Smooth muscle cell (in vitro differentiated cells): ENCODE results near the gene CLDN19. TPM values are rescaled to one million over a fixed set of nuclear protein-coding genes. Genes with fewer than 3 reads are reported as not detected.

Source experiments
- DNase-seq: peaks from one replicate; lab custom pipeline; 2025; ENCODE audit not compliant: unreplicated experiment; lab: John Stamatoyannopoulos, UW
- H2AFZ ChIP-seq: fragments of 200-600 bp; sonication (generic); 2 replicates; pipeline ENCODE4 v1.6.0; 2016; ENCODE audit warnings: antibody characterized with exemption, low read depth, mild to moderate bottlenecking
- H3F3A ChIP-seq: fragments of 200-600 bp; sonication (generic); 2 replicates; pipeline ENCODE4 v1.6.0; 2017; ENCODE audit warnings: antibody characterized with exemption, low read depth
- H3K27ac ChIP-seq: fragments of 200-600 bp; sonication (generic); 2 replicates; pipeline ENCODE4 v1.5.1; 2016; ENCODE audit warnings: low read depth, mild to moderate bottlenecking
- H3K27me3 ChIP-seq: fragments of 200-600 bp; sonication (generic); 2 replicates; pipeline ENCODE4 v1.6.1; 2016; ENCODE audit warnings: low read depth, mild to moderate bottlenecking
- H3K36me3 ChIP-seq: fragments of 200-600 bp; sonication (generic); 2 replicates; pipeline ENCODE4 v1.5.1; 2016; ENCODE audit warnings: low read depth
- H3K4me1 ChIP-seq: fragments of 200-600 bp; sonication (generic); 2 replicates; pipeline ENCODE4 v1.5.1; 2016; ENCODE audit warnings: low read depth
- H3K4me2 ChIP-seq: fragments of 200-600 bp; sonication (generic); 2 replicates; pipeline ENCODE4 v1.6.0; 2016; ENCODE audit warnings: mild to moderate bottlenecking
- H3K4me3 ChIP-seq: fragments of 200-600 bp; sonication (generic); 2 replicates; pipeline ENCODE4 v1.5.1; 2016; ENCODE audit warnings: mild to moderate bottlenecking
- H3K79me2 ChIP-seq: fragments of 200-600 bp; sonication (generic); 2 replicates; pipeline ENCODE4 v1.6.0; 2016; ENCODE audit warnings: low read depth, mild to moderate bottlenecking
- H3K9ac ChIP-seq: fragments of 200-600 bp; sonication (generic); 2 replicates; pipeline ENCODE4 v1.6.0; 2016; ENCODE audit warnings: low read depth
- H3K9me3 ChIP-seq: fragments of 200-600 bp; sonication (generic); replicated peaks from 2 replicates; pipeline ENCODE4 v1.5.1; 2016; ENCODE audit warnings: low read depth
- H4K20me1 ChIP-seq: fragments of 200-600 bp; sonication (generic); 2 replicates; pipeline ENCODE4 v1.6.0; 2016; ENCODE audit warnings: low read depth
- WGBS: methylation state at CpG from one replicate; pipeline ENCODE4 v1.1.7; 2016; ENCODE audit warnings: low lambda C conversion rate; 5-methylcytosine and 5-hydroxymethylcytosine counted together
- polyA plus RNA-seq: library from polyadenylated mRNA; unstranded; fragments of >200 nt; fragmentation: Nextera tagmentation; extraction: Ambion mirVana; gene quantifications from 2 replicates; pipeline ENCODE4 v1.2.1, GENCODE V29; 2016
- total RNA-seq: library from RNA; depleted of rRNA; stranded (reverse); fragments of >200 nt; gene quantifications from 2 replicates; pipeline ENCODE4 v1.2.3, GENCODE V29; 2014
- TF ChIP-seq, protein P1 (sequence below): fragments of 200-600 bp; sonication (generic); IDR thresholded peaks from 2 replicates; pipeline ENCODE4 v1.5.1; 2017; ENCODE audit warnings: borderline replicate concordance, mild to moderate bottlenecking, antibody characterized with exemption; ENCODE audit not compliant: insufficient read depth, poor library complexity, severe bottlenecking

Gene CLDN19
- total and polyA plus RNA-seq, 2 experiments from 2014 or later, result 0.67 to 2.4 TPM

DNA sequence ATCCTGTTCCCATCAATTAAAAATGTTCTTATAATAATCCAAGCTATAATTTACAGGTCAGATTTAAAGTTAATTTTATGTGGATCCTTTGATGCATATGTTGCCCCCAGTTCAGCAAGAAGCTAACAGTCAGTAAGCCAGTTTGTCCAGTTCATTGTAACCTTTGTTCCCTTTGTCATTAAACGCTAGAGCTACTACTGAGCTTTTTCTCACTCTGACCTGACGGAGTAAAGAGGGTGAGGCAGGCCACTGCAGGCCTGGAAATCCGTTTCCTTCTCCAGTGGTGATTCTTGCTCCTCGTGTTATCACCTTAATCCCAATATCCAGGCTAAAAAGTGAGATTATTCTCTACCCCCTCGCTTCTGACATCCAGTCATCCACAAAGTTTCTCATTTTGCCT is 47.6 kb downstream of the CLDN19 start:
- H3K4me1 ChIP-seq, result peaks cover 19% of the 10 kb centered on the region
- peaks cover 90% of the 10 kb centered on the region for H3K79me2 ChIP-seq
- H3K27ac ChIP-seq, result peak overlapping the region; percentile 13
- no peak overlapping the region for H3K4me3 ChIP-seq
- no peaks in the 10 kb centered on the region for H3F3A ChIP-seq
- TF ChIP-seq, protein P1, sequence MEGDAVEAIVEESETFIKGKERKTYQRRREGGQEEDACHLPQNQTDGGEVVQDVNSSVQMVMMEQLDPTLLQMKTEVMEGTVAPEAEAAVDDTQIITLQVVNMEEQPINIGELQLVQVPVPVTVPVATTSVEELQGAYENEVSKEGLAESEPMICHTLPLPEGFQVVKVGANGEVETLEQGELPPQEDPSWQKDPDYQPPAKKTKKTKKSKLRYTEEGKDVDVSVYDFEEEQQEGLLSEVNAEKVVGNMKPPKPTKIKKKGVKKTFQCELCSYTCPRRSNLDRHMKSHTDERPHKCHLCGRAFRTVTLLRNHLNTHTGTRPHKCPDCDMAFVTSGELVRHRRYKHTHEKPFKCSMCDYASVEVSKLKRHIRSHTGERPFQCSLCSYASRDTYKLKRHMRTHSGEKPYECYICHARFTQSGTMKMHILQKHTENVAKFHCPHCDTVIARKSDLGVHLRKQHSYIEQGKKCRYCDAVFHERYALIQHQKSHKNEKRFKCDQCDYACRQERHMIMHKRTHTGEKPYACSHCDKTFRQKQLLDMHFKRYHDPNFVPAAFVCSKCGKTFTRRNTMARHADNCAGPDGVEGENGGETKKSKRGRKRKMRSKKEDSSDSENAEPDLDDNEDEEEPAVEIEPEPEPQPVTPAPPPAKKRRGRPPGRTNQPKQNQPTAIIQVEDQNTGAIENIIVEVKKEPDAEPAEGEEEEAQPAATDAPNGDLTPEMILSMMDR, result no peak
- H3K9me3 ChIP-seq, result no peaks in the 10 kb centered on the region
- WGBS, result 58% methylated on average over 5 of the region's 5 CpGs
- H2AFZ ChIP-seq, result no peak overlapping the region
- no peak overlapping the region for H3K9ac ChIP-seq
- no peaks in the 10 kb centered on the region for H3K27me3 ChIP-seq
- H4K20me1 ChIP-seq, result peaks cover 93% of the 10 kb centered on the region
- no peak overlapping the region for H3K4me2 ChIP-seq
- no peak for DNase-seq
- H3K36me3 ChIP-seq, result peaks cover 5% of the 10 kb centered on the region

DNA sequence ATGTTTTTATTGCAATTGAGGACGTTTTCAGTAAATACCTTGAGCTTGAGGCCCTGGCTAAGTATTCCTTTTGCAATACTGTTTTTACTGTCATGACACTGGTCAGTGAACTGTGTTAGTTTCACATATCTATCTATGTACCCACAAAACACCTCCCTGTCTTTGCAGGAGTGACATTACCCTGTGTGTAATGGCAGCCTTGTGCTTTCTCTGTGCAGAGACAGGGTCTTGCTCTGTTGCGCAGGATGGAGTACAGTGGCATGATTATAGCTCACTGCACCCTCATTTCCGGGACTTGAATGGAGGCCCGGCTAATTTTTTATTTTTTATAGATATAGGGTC is 48.9 kb downstream of the CLDN19 start:
- no peak for DNase-seq

DNA sequence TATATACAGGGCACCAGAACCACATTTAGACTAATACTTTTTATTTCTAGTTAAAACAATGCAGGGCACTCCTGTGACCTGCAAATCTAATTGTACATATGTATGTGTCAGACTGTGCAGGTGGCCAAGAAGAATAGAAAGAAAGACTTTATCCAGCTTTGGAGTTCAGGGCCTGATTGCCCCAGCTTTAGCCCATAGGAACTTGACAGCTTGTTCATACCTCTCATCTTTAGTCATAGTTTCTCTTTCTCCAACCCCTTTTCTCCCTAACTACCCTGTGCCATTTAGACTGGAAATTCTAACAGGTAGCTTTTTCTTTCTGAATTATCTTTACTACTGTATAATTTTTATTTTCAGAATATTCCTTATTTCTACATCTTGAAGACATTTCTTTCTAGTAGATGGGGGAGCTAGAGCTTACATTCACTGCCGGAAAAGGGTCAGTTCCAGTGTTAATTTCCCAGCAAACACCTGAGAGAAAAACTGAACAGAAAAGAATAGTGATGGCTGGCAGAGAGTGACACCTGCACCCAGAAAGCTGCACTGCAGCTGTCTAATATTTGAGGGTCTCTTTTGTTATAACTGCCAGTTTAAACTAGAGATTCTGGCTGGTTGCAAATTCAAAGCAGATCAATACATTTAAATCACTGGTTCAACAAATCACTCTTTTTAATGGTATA is 49.4 kb downstream of the CLDN19 start:
- TF ChIP-seq, protein P1, result peak; percentile 3
- Histone ChIP-seq H3K9me3 (no peaks in the 10 kb centered on the region), H3F3A (no peaks in the 10 kb centered on the region), H3K4me2 (no peak overlapping the region), H3K36me3 (peaks cover 4% of the 10 kb centered on the region), H2AFZ (no peak overlapping the region), H3K4me1 (peaks cover 31% of the 10 kb centered on the region), H3K79me2 (peaks cover 100% of the 10 kb centered on the region), H3K27ac (no peak overlapping the region), H3K4me3 (no peak overlapping the region), H3K9ac (no peak overlapping the region), H4K20me1 (peaks cover 100% of the 10 kb centered on the region), H3K27me3 (no peaks in the 10 kb centered on the region)
- WGBS, result 86% methylated on average over 1 of the region's 1 CpG
- DNase-seq, result no peak

More for the DNA sequence above, 48.9 kb downstream of the CLDN19 start:
- WGBS, result 89% methylated on average over 4 of the region's 4 CpGs
- Histone ChIP-seq H3K36me3 (peaks cover 4% of the 10 kb centered on the region), H3K79me2 (peaks cover 100% of the 10 kb centered on the region), H2AFZ (no peak overlapping the region), H4K20me1 (peaks cover 100% of the 10 kb centered on the region), H3F3A (no peaks in the 10 kb centered on the region), H3K27me3 (no peaks in the 10 kb centered on the region), H3K4me2 (no peak overlapping the region), H3K4me3 (no peak overlapping the region), H3K27ac (no peak overlapping the region), H3K9me3 (no peaks in the 10 kb centered on the region), H3K9ac (no peak overlapping the region), H3K4me1 (peaks cover 27% of the 10 kb centered on the region)
- TF ChIP-seq, protein P1, result no peak

DNA sequence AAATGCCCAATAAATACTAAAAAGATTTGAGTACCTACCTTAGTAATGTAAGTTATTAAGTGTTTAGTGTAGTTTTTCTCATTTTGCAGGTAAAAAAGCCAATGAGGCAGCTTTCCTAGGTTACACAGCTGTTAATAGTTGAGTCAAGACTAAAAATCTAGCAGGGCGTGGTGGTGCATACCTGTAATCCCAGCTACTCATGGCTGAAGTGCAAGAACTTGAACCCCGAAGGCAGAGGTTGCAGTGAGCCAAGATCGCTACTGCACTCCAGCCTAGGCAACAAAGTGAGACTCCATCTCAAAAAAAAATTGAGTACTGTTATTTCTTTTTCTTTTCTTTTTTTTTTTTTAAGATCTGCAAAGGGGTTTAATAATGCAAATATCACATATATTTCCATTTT is 50.1 kb downstream of the CLDN19 start:
- Histone ChIP-seq H3F3A (no peaks in the 10 kb centered on the region), H3K36me3 (peaks cover 3% of the 10 kb centered on the region), H3K27me3 (no peaks in the 10 kb centered on the region), H3K4me1 (peaks cover 38% of the 10 kb centered on the region), H3K79me2 (peaks cover 100% of the 10 kb centered on the region), H3K9me3 (no peaks in the 10 kb centered on the region), H2AFZ (no peak overlapping the region), H3K4me3 (no peak overlapping the region), H4K20me1 (peaks cover 100% of the 10 kb centered on the region), H3K27ac (no peak overlapping the region), H3K9ac (no peak overlapping the region), H3K4me2 (no peak overlapping the region)
- WGBS, result 92% methylated on average over 3 of the region's 3 CpGs
- DNase-seq, result no peak
- TF ChIP-seq, protein P1, result no peak
